Anterior cingulate cortex (tissue), 58 donors: Measurements from ENCODE around the gene AJUBA.
"Not testable (repeated sequence)": the region's sequence is repeated elsewhere in the genome, so short reads cannot be mapped to it uniquely, and the experiment has no call there.

ENCODE experiments used
- DNase-seq, 58 donors: peaks; one replicate each; lab custom pipeline; 2025; lab: John Stamatoyannopoulos, UW

Gene AJUBA

DNA sequence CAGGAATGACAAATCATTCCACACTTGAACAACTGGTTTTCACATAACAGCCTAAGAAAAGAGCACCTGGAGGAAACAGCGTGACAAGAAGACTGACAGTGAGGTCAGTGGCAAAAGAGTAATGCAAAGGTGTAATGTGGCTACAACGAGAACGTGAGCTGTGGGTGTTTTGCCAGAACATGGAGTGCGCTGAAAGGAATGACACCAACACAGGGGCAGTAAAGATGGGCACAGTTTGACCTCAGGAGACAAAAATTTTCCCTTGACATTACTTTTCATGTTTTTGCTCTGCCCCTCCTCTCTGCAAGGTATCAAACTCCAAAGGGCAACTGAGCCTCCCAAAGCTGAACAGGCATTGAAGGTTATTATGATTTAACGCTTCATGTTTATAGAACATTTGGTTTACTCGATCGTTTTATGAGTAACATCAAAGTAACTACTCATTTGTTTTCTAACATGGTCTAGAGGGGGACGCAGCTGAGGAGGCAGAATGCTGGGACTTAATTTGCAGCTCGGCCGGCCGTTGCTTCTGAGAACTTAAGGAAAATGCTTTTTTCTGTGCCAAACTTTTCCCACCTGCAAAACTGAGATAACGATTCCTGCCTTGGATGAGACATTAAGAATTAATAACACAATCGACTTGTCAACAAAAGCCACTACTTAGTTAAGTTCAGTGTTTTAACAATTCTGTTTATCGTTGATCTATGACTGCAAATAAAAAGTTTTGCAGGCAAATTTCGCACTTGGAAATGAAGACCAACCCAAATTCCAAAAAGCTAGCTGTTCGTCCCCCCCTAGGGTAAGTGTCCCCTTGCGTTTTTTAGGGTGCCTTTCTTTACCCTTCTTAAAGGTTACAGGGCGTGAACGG is 26.4 kb downstream of the AJUBA start:
- DNase-seq: no peak

DNA sequence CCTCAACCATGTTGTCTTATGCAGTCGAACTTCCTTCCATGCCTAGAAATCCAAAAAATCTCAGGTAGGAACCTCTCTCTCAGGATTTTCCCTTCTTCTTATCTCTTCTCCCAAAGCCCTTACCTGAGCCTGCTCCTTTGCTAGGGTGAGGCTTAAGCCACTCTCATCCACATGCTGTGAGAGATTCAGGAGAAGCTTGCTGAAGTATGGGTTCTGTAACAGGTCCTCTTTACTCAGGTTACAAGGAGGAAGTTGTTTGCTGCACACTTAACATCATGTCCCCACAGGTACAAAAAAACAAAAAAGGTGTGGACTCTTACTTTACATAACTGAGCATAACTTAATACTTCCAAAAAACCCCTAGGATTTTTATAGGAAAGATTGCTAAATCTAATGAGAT is 29.9 kb downstream of the AJUBA start:
- no peak for DNase-seq

DNA sequence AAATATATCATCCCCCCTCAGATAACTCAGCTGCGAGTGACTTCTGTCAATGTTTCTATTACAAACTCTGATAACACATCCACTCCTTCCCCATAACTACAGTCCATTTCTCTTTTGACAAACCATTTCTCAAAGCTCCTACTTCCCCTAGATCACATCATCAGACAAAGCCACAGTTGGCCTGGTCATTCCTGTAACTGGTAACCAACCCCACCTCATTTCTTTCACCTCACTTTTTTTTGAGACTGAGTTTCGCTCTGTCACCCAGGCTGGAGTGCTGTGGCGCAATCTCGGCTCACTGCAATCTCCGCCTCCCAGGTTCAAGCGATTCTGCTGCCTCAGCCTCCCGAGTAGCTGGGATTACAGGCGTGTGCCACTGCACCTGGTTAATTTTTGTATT is 30.6 kb downstream of the AJUBA start:
- not testable (repeated sequence) for DNase-seq

DNA sequence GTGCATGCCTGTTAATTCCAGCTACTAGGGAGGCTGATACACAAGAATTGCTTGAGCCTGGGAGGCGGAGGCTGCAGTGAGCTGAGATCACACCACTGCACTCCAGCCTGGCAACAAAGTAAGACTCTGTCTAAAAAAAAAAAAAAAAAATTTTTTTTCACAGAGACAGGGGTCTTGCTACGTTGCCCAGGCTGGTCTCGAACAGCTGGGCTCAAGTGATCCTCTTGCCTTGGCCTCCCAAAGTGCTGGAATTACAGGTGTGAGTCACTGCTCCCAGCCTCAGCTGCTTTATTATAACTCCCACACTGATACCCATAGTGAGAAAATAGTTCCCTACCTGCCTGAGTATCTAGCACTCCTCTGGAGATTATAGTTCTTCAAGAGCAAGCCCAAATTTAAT is 36.7 kb downstream of the AJUBA start:
- no peak for DNase-seq

DNA sequence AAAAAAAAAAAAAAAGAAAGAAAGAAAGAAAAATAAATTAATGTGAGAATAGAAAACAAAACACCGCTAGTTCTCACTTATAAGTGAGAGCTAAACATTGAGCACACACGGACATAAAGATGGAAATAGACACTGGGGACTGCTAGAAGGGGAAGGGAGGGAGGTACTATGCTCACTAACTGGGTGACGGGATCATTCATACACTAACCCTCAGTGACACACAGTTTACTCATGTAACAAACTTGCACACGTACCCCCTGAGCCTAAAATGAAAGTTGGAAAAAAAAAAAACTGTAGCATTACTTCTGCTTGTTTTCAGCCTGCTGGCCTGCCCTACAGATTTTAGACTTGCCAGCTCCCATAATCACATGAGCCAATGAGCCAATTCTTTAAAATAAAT is 42.7 kb downstream of the AJUBA start:
- no peak for DNase-seq

GRCh38 chr14:22935156-22935555 is 47.2 kb downstream of the AJUBA start:
- no peak for DNase-seq

GRCh38 chr14:22932146-22932545 is 50.2 kb downstream of the AJUBA start:
- no peak for DNase-seq

DNA sequence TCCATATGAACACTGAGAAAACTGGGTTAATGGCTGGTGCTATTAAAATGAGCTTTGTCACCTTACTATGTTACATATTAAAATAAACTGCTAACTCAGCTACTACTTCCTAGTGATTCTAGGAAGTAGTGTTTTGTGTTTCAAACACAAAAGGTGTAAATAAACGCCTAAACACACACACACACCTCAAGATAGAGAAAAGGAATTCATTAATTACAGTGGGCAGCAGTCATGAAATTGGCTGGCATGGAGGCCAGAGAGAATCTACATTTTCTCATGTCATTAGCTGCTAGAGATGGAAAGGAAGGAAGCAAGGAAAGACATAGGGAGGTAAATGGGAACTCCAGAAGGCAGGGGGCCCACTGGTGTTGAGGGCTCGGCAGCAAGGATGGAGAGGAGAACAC is 52.4 kb downstream of the AJUBA start:
- peak in 1 of 58 donors; percentile 44 for DNase-seq

DNA sequence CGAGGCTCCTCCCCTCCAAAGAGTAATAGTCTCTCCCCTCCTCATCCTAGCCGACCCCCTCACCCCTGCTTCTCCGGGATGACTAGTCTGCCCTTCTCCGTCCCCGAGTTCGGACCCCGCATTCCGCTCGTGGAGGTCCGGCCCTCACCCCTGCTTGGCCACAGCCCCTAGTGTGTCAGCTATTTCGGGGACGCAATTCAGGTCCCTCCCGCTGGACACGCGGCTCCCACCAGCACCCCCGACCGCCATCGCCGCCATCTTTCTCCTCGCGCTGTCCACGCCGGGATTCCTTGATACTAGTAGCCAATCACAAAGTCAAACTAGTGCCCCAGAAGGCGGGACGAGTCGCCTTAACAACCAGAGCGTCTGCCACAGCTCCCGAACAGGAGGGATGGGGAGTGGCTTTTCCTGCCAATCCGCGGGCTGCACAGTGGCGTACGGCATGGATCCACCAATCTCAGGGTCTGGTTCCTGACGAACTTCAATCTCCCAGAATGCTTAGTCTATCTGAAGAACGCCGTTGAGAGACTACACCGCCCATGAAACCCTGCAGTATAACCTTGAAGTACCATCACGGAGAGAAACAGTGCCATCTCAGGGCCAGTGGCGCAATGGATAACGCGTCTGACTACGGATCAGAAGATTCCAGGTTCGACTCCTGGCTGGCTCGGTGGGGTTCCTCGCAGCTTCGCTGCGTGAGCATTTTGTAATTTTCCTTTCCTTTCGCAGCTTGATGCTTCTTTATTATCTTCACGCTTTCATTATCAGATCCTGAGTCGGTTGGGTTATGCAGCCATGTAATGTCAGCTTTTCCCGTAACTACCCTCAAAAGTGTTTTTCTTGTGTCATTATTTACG is 53.0 kb downstream of the AJUBA start, which contains the start of gene PRMT5:
TSS of gene PRMT5 (minus strand) at position 273 of the 857 bp plus-strand sequence. CDS start at position 258, 15 bp downstream.
- peak; percentile 78 to 100 (median 98) for DNase-seq

- peak in 2 of 58 donors; percentile 3 to 10 for DNase-seq
These were observed 53.9 kb downstream of the AJUBA start for GRCh38 chr14:22928237-22929103.

DNA sequence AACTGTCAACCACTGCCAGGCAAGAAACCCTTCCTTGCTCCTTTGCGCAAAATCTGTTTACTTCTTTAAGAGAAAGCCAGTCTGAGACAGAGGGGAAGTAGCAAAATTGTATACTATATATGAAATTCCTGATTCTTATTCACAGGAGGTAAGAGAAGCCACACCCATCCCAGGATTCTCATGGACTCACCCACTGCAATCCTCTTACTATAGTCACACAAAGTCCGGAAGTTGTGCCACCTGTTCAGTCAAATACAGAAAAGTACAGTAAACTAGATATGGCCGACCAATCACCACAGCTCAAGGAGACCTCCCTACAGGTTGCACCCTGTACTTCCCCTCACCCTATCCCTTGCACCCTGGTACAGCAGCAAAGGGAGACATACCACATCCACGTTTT is 56.0 kb downstream of the AJUBA start:
- no peak for DNase-seq

GRCh38 chr14:22925513-22925912 is 56.8 kb downstream of the AJUBA start:
- no peak for DNase-seq

DNA sequence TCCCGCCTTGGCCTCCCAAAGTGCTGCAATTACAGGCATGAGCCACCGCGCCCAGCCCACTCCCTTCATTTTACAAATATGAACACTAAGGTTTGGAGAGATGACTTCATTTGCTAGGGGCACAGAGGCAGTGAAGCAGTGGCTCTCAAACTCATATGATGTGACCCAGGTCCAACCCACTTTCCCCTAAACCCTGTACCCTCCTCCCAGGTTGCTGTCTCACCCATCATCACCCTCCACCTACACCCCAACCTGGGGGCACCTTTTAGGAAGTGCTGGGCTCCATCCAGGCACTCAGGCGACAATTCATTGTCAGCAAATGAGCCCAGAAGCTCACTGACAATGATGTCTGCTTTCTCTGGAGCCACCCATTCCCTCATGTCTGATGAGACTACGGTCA is 58.6 kb downstream of the AJUBA start:
- no peak for DNase-seq

DNA sequence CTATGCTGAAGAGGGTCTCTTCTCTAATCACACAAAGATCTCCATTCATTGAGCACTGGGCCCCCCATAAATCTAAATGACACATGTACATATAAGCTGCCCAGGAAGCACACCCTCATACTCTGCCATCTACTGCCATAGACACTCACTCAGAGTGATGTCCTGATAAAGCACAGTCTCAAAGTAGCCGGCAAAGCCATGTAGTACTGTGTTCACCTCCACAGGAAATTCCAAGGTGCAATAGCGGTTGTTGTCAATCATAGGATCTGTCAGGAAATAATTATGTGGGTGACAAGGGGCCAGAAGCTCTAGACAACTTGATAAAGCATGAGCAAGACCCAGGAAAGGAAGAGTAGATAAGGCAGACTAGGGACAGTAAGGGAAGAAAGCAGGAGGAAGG is 60.1 kb downstream of the AJUBA start:
- DNase-seq: no peak
